Heart right ventricle (tissue), 16 donors: ENCODE results near the gene GPD1L. TPM values are rescaled to one million over a fixed set of nuclear protein-coding genes. Genes with fewer than 3 reads are reported as not detected.

ENCODE experiments used
- ATAC-seq, 8 donors: fragments of 200-7000 bp; cut with Tn5 transposase; one replicate each; pipeline ENCODE4 v1.9.1; 2020; ENCODE audit warnings: mild to moderate bottlenecking in 8 of 8, moderate library complexity in 8 of 8, moderate number of reproducible peaks in 1 of 8
- DNase-seq, 2 donors: peaks; one replicate each; pipeline ENCODE4 v3.0.0-alpha.2; 2020
- H3K27ac ChIP-seq, 10 donors: fragments of 200-600 bp; sonication (generic) in 2 of 10; one replicate each; pipeline versions ENCODE4 v1.5.0 to v1.8.0; 2020 to 2022; ENCODE audit warnings: mild to moderate bottlenecking in 3 of 10
- H3K27me3 ChIP-seq, 7 donors: fragments of 200-600 bp; one replicate each; pipeline ENCODE4 v1.8.0; 2021 to 2022; ENCODE audit warnings: mild to moderate bottlenecking in 2 of 7
- H3K36me3 ChIP-seq, 9 donors: fragments of 200-600 bp; sonication (generic) in 1 of 9; one replicate each; pipeline versions ENCODE4 v1.5.0 to v1.8.0; 2020 to 2022; ENCODE audit warnings: mild to moderate bottlenecking in 2 of 9
- H3K4me1 ChIP-seq, 9 donors: fragments of 200-600 bp; sonication (generic) in 1 of 9; one replicate each; pipeline versions ENCODE4 v1.5.0 to v1.8.0; 2020 to 2022; ENCODE audit warnings: mild to moderate bottlenecking in 4 of 9
- H3K4me3 ChIP-seq, 10 donors: fragments of 200-600 bp; sonication (generic) in 2 of 10; one replicate each; pipeline versions ENCODE4 v1.5.0 to v1.8.0; 2020 to 2022; ENCODE audit warnings: mild to moderate bottlenecking in 7 of 10, moderate library complexity in 2 of 10
- H3K9me3 ChIP-seq, 11 donors: fragments of 200-600 bp in 10 of 11; sonication (generic) in 2 of 11; one replicate each; pipeline versions ENCODE4 v1.5.0 to v1.8.0; 2013 to 2022; ENCODE audit warnings: mild to moderate bottlenecking in 2 of 11, control low read depth in 1 of 11, moderate library complexity in 1 of 11
- CTCF ChIP-seq, 9 donors: fragments of 200-600 bp; sonication (generic) in 2 of 9; IDR thresholded peaks; one replicate each; pipeline versions ENCODE4 v1.5.0 to v1.8.0; 2021 to 2022; ENCODE audit warnings: antibody characterized with exemption in 9 of 9, mild to moderate bottlenecking in 5 of 9, moderate library complexity in 1 of 9
- WGBS, 2 donors: extraction: QIAGEN DNeasy Blood & Tissue Kit; methylation state at CpG; one replicate each; pipeline ENCODE4 v1.1.7; 2013; ENCODE audit warnings: inconsistent platforms in 1 of 2; 5-methylcytosine and 5-hydroxymethylcytosine counted together
- intact Hi-C, 10 donors: fragments of 100-400 bp; cut with DNase I; formaldehyde crosslinking; loops; one replicate each; pipeline versions ENCODE4 v1.11.1 to v1.14.2; 2022
- polyA plus RNA-seq, 2 donors: library from polyadenylated mRNA; stranded (reverse); fragments of 200-250 nt; gene quantifications; one replicate each; pipeline ENCODE4 v1.2.3, GENCODE V29; 2013
- total RNA-seq, 10 donors: library from RNA; stranded (reverse); fragmentation: NEBNext Ultra II Directional in 3 of 10; extraction: Animal tissue kit (Norgen Biotek cat#: 25700) in 3 of 10; gene quantifications; one replicate each; pipeline versions ENCODE4 v1.2.1 to v1.2.4, GENCODE V29; 2021 to 2023
- donor health status: Arrhythmogenic right ventricular cardiomyopathy.
- donor health status: ischemic (EF 13 %, LVEDD 7.1; RV severe dilation, severe dysfunction).
- donor health status: healthy with polysubstance abuse.
- donor health status: DM: no; HTN: yes; CAD: no.
- donor health status: DM: no; HTN: no; CAD: no.
- donor health status: ischemic (EF 25% LVEDD 6.9; RV normal size, moderate dysfunction).
- donor health status: ischemic (EF 25% LVEDD 5.7; RV mildly dilated, moderate dysfunction).
- donor health status: healthy.
- donor health status: DM: yes; HTN: yes; CAD: no.
- donor health status: Ischemic cardiomyopathy.
- donor health status: ischemic (EF 35%, LVEDD 5.7; RV mildly dilated, moderate dysfunction).
- donor health status: nonischemic (EF 11% LVEDD 7.7; RV severe dilation, severe dysfunction).
- donor health status: DM: yes; HTN: yes; CAD: no.
- donor health status: PGD.
- donor health status: ischemic (EF 29% LVEDD 5.4; RV normal size, mild dysfunction).
- donor health status: nonischemic (EF 23%, LVEDD 6.1; RV moderate dilation, normal function).

GPD1L gene
- total and polyA plus RNA-seq, 12 donors, result 71.0 to 349 (median 177) TPM

GRCh38 chr3:32157600-32158264 lies 51.3 kb downstream of the GPD1L start:
- no peaks in the 10 kb centered on the region for H3K27me3 ChIP-seq
- DNase-seq, result no peak
- no peak for TF ChIP-seq CTCF (IDR thresholded peaks at IDR 0.05)
- WGBS, 2 donors, result 65 to 74% methylated on average over 7 of the region's 7 CpGs
- no peaks in the 10 kb centered on the region for H3K4me1 ChIP-seq
- peaks cover 0 to 71% (median 11%) of the 10 kb centered on the region in 9 donors for H3K36me3 ChIP-seq
- intact Hi-C loops, result no loop called here
- no peak overlapping the region for H3K4me3 ChIP-seq
- H3K27ac ChIP-seq, result peak overlapping the region in 1 of 10 donors; percentile 10
- peak in 5 of 8 donors; percentile 38 to 85 (median 64) for ATAC-seq
- no peaks in the 10 kb centered on the region for H3K9me3 ChIP-seq

GRCh38 chr3:32160706-32161214 lies 54.3 kb downstream of the GPD1L start:
- no peak overlapping the region for H3K27ac ChIP-seq
- no peak for ATAC-seq
- intact Hi-C loops, result no loop called here

GRCh38 chr3:32165442-32165841 lies 59.0 kb downstream of the GPD1L start:
- no peaks in the 10 kb centered on the region for H3K4me1 ChIP-seq
- intact Hi-C loops, result no loop called here
- H3K36me3 ChIP-seq, result peaks cover 0 to 82% (median 37%) of the 10 kb centered on the region in 9 donors
- ATAC-seq (no peak), DNase-seq (no peak)
- H3K27ac ChIP-seq, result no peak overlapping the region
- H3K27me3 ChIP-seq, result no peaks in the 10 kb centered on the region
- TF ChIP-seq CTCF (IDR thresholded peaks at IDR 0.05), result no peak
- H3K9me3 ChIP-seq, result peaks cover 0 to under 1% (median 0%) of the 10 kb centered on the region in 11 donors
- no peak overlapping the region for H3K4me3 ChIP-seq
- WGBS, 2 donors, result 77 to 81% methylated on average over 1 of the region's 1 CpG

More at GRCh38 chr3:32160706-32161214, 54.3 kb downstream of the GPD1L start:
- Histone ChIP-seq H3K4me1 (no peaks in the 10 kb centered on the region), H3K36me3 (peaks cover 0 to 75% (median 31%) of the 10 kb centered on the region in 9 donors), H3K4me3 (no peak overlapping the region), H3K27me3 (no peaks in the 10 kb centered on the region), H3K9me3 (no peaks in the 10 kb centered on the region)
- 70 to 73% methylated on average over 3 of the region's 3 CpGs for WGBS, 2 donors
- no peak for TF ChIP-seq CTCF (IDR thresholded peaks at IDR 0.05)
- no peak for DNase-seq

- DNase-seq, result no peak
- H3K27ac ChIP-seq, result no peak overlapping the region
- H3K4me1 ChIP-seq, result no peaks in the 10 kb centered on the region
- intact Hi-C loops, result no loop called here
- no peak for TF ChIP-seq CTCF (IDR thresholded peaks at IDR 0.05)
- peaks cover 0 to 75% (median 35%) of the 10 kb centered on the region in 9 donors for H3K36me3 ChIP-seq
- 96 to 100% methylated on average over 4 of the region's 4 CpGs for WGBS, 2 donors
- peak in 1 of 8 donors; percentile 33 for ATAC-seq
- H3K9me3 ChIP-seq, result peaks cover 0 to 12% (median 4%) of the 10 kb centered on the region in 11 donors
- H3K4me3 ChIP-seq, result no peak overlapping the region
- H3K27me3 ChIP-seq, result no peaks in the 10 kb centered on the region
Observed at GRCh38 chr3:32166654-32167053, 60.2 kb downstream of the GPD1L start.
